Dermis blood vessel endothelial cell (primary cell): ENCODE measurements around the gene IGFBP5. TPM values are rescaled to one million over a fixed set of nuclear protein-coding genes. Genes with fewer than 3 reads are reported as not detected.
A peak's percentile ranks its signal among the peaks of the same experiment; 100 is the strongest.

ENCODE experiments used
- DNase-seq: peaks from one replicate; pipeline ENCODE4 v3.0.0; 2010
- total RNA-seq: library from RNA; depleted of rRNA; stranded (reverse); fragments of >200 nt; gene quantifications from 2 replicates; pipeline ENCODE4 v1.2.3, GENCODE V29; 2014

Gene IGFBP5
- 0.65 and 6.1 TPM in 2 replicates for total RNA-seq

GRCh38 chr2:216695401-216695821 lies at the start of gene IGFBP5:
Gene IGFBP5, minus strand, starts transcription at chr2:216695549. Its CDS starts 774 bp downstream, at chr2:216694775.
- peak; percentile 17 for DNase-seq

- no peak for DNase-seq
Observed at GRCh38 chr2:216743781-216744180, 48.4 kb upstream of the IGFBP5 start.

DNA sequence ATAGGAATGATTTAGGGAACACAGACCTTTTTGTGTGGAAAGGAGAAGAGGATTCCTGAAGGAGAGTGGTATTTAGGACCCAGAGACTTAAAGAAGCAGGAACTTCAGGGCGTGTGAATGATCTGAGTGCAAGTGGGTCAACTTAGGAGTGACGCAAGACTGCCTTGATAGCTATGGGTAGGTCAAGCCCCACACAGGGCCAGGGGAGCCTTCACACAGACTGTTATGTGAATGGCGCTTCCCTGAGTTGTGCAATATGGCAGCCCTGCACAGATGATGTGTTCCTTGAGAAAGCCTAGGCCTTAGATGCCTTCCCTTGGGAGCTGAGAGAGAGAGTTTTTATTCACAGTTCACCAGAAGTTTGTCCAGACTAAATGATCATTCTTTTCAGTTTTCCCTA lies 47.1 kb upstream of the IGFBP5 start:
- DNase-seq = no peak

DNA sequence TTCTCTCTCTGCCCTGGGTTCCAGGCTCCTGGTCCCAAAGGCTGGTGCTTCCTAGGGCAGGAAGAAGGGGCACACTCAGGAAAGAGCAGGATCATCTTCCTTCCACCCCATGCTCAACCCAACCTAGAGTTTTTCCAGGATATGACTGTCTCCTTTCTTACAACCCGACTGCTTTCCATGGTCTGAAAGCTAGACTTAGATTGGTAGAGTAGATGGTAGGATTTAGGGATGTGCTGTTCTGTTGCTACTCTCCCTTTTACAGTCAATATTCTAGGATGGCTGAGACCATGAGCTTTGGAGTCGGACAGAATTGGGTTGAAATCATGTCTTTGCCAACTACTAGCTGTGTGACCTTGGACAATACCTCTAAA lies 45.9 kb upstream of the IGFBP5 start:
- no peak for DNase-seq

GRCh38 chr2:216740557-216741222 lies 45.3 kb upstream of the IGFBP5 start:
- DNase-seq = no peak

GRCh38 chr2:216739035-216739434 lies 43.7 kb upstream of the IGFBP5 start:
- no peak for DNase-seq

DNA sequence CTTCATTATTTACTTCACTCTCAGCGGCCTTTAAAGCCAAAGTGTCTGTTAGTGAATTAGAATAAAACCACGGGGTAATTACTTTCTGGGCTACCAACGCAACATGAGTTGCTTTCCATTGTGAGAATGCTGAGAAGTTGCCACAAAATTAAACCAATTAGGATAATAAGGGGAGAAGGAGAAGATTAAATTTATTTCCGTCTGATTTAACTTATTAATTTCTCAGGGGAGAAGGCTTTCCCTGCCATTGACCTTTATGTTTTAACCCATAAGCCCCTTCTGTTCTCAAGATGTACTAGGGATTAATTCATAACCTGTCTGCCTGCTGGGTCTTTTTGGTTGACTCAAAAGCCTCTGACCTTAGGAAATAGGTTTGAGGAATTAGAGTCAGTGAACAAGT lies 42.3 kb upstream of the IGFBP5 start:
- no peak for DNase-seq

DNA sequence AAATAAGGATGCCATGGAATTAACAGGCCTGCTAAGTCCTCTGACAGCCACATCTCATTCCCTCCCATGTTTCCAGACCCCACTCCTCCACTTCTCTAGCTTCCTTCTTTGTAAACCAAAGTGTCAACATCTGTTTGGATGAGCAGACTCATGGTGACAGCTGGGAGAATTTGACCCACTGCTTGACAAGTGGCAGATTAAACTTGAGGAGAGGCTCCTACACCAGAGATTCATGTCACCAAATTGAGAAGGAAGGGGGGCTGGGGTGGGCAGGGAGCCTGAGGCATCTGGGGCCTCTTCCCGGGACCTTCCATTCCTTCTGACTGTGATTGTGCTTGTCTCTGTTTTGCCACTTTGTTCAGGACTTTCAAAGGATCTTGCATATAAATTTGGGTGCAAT lies 41.0 kb upstream of the IGFBP5 start:
- no peak for DNase-seq

DNA sequence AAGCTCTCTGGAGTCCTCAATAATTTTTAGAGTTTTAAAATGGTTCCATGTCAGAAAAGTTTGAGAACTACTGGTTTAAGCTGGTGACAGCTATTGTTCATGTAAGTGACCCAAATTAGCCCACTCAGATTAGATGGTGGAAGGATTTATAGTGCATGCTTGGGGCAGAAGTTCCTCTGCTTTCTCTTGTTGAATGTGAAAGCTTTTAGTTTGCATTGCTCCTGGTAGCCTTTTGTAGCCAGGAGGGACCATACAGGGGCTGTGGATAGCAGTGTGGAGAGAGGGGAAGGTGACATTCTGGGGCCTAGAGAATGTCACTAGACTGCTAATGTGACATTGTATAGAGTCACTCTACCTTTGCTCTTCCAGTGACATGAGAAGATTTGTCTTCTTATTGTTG lies 40.3 kb upstream of the IGFBP5 start:
- no peak for DNase-seq

DNA sequence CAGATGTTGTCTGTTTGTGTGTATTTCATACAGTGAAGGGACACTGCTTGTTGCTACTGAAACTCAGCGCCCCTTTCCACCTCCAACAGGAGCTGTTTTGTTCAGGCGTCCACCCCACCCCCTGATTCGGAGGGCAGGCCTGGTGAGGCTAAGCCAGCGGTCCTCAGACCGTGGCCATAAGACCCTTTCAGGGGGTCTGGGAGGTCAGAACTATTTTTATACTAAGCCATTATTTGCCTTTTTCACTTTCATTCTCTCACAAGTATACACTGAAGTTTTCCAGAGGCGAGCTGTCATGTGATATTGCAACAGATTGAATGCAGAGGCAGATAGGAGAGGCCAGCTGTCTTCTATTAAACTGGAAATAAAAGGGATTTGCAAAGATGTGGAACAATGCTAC lies 39.7 kb upstream of the IGFBP5 start:
- DNase-seq = no peak

GRCh38 chr2:216733046-216733445 lies 37.7 kb upstream of the IGFBP5 start:
- no peak for DNase-seq

- DNase-seq = no peak
Observed at GRCh38 chr2:216732334-216732733, 37.0 kb upstream of the IGFBP5 start.

- no peak for DNase-seq
Observed at GRCh38 chr2:216731465-216731864, 36.1 kb upstream of the IGFBP5 start.

DNA sequence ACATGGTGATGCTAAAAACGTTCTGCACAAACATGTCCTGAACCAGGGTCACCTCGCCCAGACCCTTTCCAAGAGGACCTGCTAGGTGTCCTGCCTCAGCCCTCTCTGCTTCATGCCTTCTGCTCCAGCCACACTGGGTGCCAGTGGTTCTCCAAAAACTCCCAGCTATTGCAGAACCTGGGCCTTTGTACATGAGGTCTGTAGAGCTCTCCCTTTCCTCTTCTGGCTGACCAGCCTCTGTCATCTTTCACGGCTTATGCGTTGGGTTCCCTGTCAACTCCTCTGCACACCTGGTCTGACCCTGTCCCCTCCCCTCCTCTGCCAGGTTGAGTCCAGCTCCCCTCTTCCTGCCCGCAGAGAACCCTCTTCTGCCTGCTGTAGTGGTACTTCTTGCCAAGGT lies 35.5 kb upstream of the IGFBP5 start:
- no peak for DNase-seq

DNA sequence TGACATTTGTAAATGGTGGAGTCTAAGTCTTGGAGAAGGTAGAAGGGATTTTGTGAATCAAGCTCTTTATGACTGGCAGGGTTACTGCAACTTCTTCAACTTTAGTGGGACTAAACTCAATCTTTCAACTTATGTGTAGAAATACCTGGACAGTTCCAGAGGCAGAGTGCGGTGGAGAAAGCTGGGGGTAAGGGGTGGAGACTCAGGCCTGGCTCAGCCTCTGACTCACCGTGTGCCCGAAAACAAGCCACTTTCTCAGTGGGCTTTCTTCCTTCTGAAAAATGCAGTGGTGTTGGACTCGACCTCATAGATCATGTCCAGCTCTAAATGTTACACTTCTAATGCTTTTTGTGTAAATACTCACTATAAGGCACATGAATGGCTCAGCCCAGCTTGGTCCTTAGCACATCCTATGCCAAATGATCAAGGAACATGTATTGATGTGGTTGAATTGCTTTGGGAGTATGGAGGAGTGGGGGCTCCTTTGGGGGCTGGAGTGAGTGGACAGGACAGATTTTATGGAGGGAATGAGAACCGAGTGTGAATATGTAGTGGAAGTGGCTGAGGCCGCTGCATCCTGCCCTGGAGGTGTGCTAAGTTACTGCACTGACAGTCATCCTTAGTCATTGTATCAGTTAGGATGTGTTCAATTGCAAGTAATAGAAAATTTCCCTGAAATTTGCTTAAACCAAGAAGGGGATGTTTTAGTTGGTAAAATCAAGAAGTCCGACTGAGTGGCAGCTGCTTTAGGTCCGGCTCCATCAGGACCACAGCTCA lies 32.2 kb upstream of the IGFBP5 start:
- no peak for DNase-seq

DNA sequence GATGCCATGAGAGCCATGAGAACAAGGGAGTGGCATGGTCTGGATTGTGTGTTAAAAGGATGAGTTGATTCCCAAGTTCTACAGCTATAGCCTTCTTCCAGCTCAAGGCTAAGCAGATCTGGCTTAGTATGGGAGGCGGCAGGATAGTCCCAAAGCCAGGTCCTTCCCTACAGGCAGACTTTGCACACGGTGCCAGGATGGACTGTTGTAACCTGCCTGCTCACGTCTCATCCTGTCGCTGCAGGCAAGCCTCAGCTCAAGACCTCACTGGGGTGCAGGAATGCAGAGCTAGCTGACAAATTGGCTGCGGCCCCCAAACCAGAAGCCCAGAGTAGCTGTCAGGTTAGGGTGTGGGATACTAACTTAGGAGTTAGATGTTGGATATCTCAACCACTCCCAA lies 28.8 kb upstream of the IGFBP5 start:
- DNase-seq = no peak

- no peak for DNase-seq
Observed at GRCh38 chr2:216721141-216721540, 25.8 kb upstream of the IGFBP5 start.

DNA sequence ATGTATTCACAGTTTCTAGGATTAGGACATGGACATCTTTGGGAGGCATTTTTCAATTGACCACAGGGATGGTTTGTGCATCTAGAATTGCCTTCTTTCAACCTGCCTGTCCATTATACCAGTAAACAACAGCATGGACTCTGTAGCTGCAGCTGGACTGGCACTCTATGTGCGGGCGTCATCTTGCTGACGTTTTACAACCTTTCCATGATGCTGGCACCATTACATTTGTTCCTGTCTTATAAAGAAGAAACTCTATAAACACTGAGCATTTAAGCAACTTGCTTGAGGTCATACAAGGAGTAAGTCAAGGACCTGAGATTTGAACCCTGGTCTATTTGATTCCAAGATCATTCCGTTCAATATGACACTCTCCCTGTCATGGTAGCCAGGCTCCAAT lies 25.4 kb upstream of the IGFBP5 start:
- no peak for DNase-seq

DNA sequence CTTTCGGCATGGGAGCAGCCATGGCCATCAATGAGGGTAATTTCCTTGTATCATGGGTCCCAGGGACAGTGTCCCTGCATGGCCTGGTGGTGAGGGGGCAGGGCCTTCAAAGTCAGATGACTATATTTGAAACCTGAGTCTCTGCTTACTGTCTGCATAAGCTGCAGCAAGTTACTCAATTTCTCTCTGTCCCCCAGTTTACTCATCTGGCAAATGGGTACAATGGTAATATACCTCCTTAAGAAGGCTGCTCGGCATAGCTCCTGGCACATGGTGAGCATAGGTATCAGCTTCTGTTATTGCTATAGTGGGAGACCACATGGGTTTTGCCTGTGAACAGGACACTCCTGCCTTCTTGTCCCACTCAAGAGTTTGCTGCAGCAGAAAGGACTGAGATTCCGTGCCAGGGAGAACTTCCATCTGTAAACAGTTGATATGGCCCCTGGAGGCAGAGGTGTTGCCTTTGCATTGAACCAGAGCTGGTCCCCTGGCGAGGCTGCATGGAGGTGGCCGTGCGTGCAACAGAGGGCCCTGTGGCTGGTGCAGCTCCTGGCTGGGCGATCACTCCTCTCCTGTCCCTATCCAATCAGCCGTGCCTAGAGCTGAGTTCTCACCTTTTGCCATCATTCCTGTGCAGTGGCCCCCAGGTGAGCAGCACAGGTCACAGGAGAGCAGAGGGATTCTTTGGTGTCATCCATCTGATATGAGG lies 22.7 kb upstream of the IGFBP5 start:
- no peak for DNase-seq

DNA sequence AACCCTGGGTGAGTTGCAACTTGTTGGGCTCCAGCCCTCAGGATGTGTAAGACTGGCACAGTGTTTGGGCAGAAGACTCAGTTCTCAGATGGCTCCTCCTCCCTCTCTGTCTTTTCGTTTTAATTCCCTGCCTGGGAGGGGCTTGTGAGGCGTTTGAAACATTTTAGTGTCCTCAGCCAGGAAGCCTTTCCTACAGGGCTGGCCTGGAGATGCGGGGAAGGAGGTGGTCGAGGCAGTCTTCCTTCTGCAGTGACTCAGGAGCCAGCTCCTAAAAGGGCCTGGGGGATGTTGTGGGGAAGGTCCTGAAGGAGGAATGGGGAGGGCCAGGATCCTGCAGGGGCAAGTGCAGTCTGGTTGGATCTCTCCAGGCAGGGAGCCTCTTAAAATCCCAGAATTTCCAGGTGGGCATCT lies 22.1 kb upstream of the IGFBP5 start:
- no peak for DNase-seq

DNA sequence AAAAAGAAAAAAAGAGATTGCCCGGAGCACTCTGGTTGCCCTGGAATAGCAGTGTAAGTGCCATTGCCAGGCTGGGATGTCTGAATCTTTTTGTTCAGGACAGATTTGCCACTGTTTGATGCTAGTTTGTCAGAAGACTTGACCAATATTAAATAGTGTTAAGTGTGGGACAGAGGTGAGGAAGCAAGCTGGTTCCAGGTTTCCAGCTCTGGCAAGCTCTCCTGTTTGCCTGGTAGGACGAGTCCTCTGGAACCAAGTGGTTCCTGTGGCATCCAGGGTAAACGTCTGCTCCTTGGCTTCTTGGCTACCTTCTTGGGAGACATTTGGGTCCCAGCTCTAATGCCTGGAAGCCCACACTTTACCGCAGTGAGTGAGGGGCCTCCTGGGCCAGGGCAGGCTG lies 20.8 kb upstream of the IGFBP5 start:
- DNase-seq = no peak

DNA sequence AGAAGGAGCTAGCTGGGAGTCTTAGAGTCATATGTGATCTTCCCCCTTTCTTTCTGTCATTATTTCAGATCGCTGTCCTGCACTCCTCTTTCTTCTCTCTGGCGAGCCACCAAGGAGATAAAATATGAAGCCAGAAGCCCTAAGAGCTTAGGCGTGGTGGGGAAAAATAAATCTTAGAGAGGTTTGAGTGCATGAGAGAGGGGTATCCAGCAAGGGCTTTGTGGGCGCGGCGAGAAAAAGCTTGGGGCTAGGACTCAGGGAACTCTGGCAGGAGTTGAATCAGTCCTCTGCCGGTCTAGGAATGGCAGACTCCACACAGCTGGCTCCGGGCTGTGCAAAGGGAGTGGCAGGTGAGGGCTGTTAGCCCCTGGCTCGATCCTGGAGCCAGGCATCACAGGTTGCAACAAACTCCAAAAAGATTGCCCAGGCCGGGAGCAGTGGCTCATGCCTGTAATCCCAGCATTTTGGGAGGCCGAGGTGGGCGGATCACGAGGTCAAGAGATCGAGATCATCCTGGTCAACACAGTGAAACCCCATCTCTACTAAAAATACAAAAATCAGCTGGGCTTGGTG lies 20.1 kb upstream of the IGFBP5 start:
- DNase-seq = no peak

DNA sequence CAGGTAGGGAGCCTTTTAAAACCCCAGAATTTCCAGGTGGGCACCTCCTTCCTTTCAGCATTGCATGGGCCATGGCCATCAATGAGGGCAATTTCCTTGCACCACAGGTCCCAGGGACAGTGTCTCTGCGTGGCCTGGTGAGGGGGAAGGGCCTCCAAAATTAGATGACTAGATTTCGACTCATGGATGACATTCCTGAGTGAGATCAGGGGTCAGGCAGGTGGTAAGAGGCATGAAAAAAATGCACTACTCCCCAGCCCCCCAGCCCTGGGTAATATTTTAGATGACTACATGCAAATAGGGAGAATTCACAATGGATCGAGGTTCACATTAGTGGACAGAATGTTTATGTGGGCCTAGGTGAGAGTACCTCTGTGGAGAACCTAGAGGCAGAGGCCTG lies 19.0 kb upstream of the IGFBP5 start:
- DNase-seq = no peak
